ENCODE measurements around the gene KIRREL3. TPM values are rescaled to one million over a fixed set of nuclear protein-coding genes. Genes with fewer than 3 reads are reported as not detected.

The KIRREL3 gene
- total and polyA plus RNA-seq, 2 of the 8 experiments (the other 6 are each of a cell fraction or from before 2014, with no cell fraction given): 0.29 to 0.32 TPM

GRCh38 chr11:126997641-126998040 lies 2.9 kb downstream of the KIRREL3 start:
- H3K9me3 ChIP-seq (ENCODE audit: insufficient read depth in 2 of 2, low read depth in 1 of 2, low read length in 1 of 2): no peaks in the 10 kb centered on the region
- CTCF ChIA-PET (ENCODE audit: partially characterized antibody): interaction anchor here (7.7 kb wide), 1 partner anchor 8 kb away, joined by 55 read pairs; no protein-coding TSS in a partner anchor
- no peak overlapping the region for H2BK12ac ChIP-seq (ENCODE audit: low read depth, low read length)
- peaks cover 28 to 47% (median 42%) of the 10 kb centered on the region in 4 experiments for H3K27me3 ChIP-seq (replicated peaks in 1 of 4; ENCODE audit: control insufficient read depth in 3 of 4, extremely low read depth in 1 of 4, insufficient read depth in 3 of 4, low read length in 3 of 4)
- H3K56ac ChIP-seq (replicated peaks; ENCODE audit: insufficient read length, low read depth, low read length): no peak overlapping the region
- no peak overlapping the region for H2AFZ ChIP-seq (ENCODE audit: low read length)
- WGBS, 2 experiments (ENCODE audit: extremely low coverage in 1 of 2, insufficient coverage in 1 of 2, insufficient read length in 1 of 2, insufficient replicate concordance in 2 of 2, low coverage in 1 of 2, low lambda C conversion rate in 2 of 2, missing lambda C conversion rate in 1 of 2): 92% methylated on average over 4 of the region's 4 CpGs; no CpG with 5 or more reads in 1 of the 2 experiments
- POLR2A ChIA-PET (ENCODE audit: partially characterized antibody): no interaction called here
- no peak overlapping the region for H4K8ac ChIP-seq (ENCODE audit: extremely low read depth, insufficient read depth, low read length)
- H2BK15ac ChIP-seq (ENCODE audit: low read length): no peak overlapping the region
- no peak overlapping the region for H3K18ac ChIP-seq (ENCODE audit: extremely low read depth, low read length)
- no peak overlapping the region for H2BK120ac ChIP-seq (replicated peaks; ENCODE audit: low read depth, low read length)
- no peak overlapping the region for H2AK5ac ChIP-seq (ENCODE audit: low read depth, low read length)
- no peak overlapping the region for H3K4me3 ChIP-seq (ENCODE audit: extremely low read depth in 1 of 4, insufficient read depth in 2 of 4, low read depth in 3 of 4, low read length in 4 of 4)
- H3K79me1 ChIP-seq (ENCODE audit: low read depth, low read length): no peaks in the 10 kb centered on the region
- no peak overlapping the region for H2BK20ac ChIP-seq (ENCODE audit: low read length)
- no peak overlapping the region for H3K4me2 ChIP-seq (ENCODE audit: insufficient read depth in 1 of 2, low read depth in 2 of 2, low read length in 2 of 2)
- no peaks in the 10 kb centered on the region for H3K79me2 ChIP-seq (ENCODE audit: control insufficient read depth in 1 of 2, insufficient read depth in 2 of 2, low read length in 2 of 2)
- H3K4me1 ChIP-seq (replicated peaks in 1 of 4; ENCODE audit: control insufficient read depth in 3 of 4, insufficient read depth in 4 of 4, low read length in 3 of 4): peaks cover 3 to 10% (median 5%) of the 10 kb centered on the region in 4 experiments; a peak in 5 of 7 replicates
- TF ChIP-seq CTCF (IDR thresholded peaks at IDR 0.05; ENCODE audit: control extremely low read depth in 1 of 3, insufficient read depth in 1 of 3, low read depth in 1 of 3, low read length in 3 of 3): no peak
- no peak for TF ChIP-seq TCF12 (IDR thresholded peaks at IDR 0.05; ENCODE audit: low read depth, low read length)
- no peak for TF ChIP-seq MAFK (IDR thresholded peaks at IDR 0.05; ENCODE audit: low read depth, low read length)
- no peak for TF ChIP-seq E2F6 (IDR thresholded peaks at IDR 0.05)
- no peak for FAIRE-seq
- H3K4ac ChIP-seq (replicated peaks; ENCODE audit: insufficient read length, low read depth, low read length): no peak overlapping the region
- H3K23ac ChIP-seq (ENCODE audit: insufficient read length): no peak overlapping the region
- H3K36me3 ChIP-seq (ENCODE audit: control insufficient read depth in 2 of 4, insufficient read depth in 4 of 4, low read length in 3 of 4): no peaks in the 10 kb centered on the region
- H3K9ac ChIP-seq (replicated peaks in 1 of 4; ENCODE audit: extremely low read depth in 1 of 4, low read depth in 3 of 4, low read length in 3 of 4): no peak overlapping the region
- H3K27ac ChIP-seq (ENCODE audit: low read depth, low read length): no peak overlapping the region
- H3K23me2 ChIP-seq (ENCODE audit: low read depth, low read length): peaks cover 4% of the 10 kb centered on the region; the same call in 1 of the 2 replicates
- no peak overlapping the region for H4K91ac ChIP-seq (replicated peaks; ENCODE audit: insufficient read length, low read length)
- no peak overlapping the region for H3K14ac ChIP-seq (ENCODE audit: insufficient read length)
- no peak overlapping the region for H4K5ac ChIP-seq (ENCODE audit: insufficient read length, low read depth, low read length)
- DNase-seq (ENCODE audit: low read depth in 1 of 2, low spot score in 2 of 2): no peak
- H2BK5ac ChIP-seq (ENCODE audit: low read depth, low read length): no peak overlapping the region
- no peaks in the 10 kb centered on the region for H4K20me1 ChIP-seq (replicated peaks in 1 of 2; ENCODE audit: control insufficient read depth in 1 of 2, insufficient read depth in 2 of 2, low read length in 2 of 2)

Data from H1 (cell line).